AG04449 (cell line): Measurements from ENCODE around the gene TBC1D32.
"Not testable (repeated sequence)": the region's sequence is repeated elsewhere in the genome, so short reads cannot be mapped to it uniquely, and the experiment has no call there.

Experiments used
- CTCF ChIA-PET: fragments of 350-600 bp; formaldehyde crosslinking; extraction: SDS; loops from one replicate; lab custom pipeline; 2021; ENCODE audit warnings: antibody characterized with exemption; lab: Yijun Ruan, JAX
- POLR2A ChIA-PET: fragments of 400-600, 350-600 bp; formaldehyde crosslinking; extraction: SDS; loops from one replicate; lab custom pipeline; 2020; ENCODE audit warnings: antibody characterized with exemption, inconsistent platforms; lab: Yijun Ruan, JAX
- DNase-seq: peaks from one replicate; pipeline ENCODE4 v3.0.0-alpha.2; 2010; ENCODE audit warnings: low read depth, low spot score
- H3K4me3 ChIP-seq: 2 replicates; pipeline ENCODE4 v1.5.1; 2011; ENCODE audit warnings: low read depth, mild to moderate bottlenecking, control low read depth, low read length
- TF ChIP-seq, protein P1 (sequence below): IDR thresholded peaks from one replicate; pipeline ENCODE4 v1.5.1; 2011; ENCODE audit warnings: mild to moderate bottlenecking, moderate library complexity, low read length, control low read depth, inconsistent platforms; ENCODE audit not compliant: insufficient read depth; ENCODE audit errors: missing control alignments

TBC1D32 gene

DNA sequence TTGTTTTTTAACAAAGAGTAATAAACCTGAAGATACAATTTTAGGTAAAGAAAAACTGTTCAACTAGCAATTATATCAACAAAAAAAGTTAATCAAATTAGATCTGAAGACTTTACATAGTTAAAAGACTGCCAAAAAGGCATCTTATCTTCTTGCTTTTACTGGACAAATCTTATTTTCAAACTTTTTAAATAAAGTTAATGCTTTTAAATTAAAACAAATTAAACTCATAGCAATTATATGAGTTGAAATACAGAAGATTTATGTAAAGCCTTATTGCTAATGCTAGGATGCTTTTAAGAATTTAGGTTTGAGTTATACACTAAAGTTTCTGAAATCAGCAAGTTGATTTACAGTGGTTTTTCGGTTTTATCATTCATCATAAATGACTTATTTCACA lies 227.3 kb downstream of the TBC1D32 start:
- TF ChIP-seq, protein P1, sequence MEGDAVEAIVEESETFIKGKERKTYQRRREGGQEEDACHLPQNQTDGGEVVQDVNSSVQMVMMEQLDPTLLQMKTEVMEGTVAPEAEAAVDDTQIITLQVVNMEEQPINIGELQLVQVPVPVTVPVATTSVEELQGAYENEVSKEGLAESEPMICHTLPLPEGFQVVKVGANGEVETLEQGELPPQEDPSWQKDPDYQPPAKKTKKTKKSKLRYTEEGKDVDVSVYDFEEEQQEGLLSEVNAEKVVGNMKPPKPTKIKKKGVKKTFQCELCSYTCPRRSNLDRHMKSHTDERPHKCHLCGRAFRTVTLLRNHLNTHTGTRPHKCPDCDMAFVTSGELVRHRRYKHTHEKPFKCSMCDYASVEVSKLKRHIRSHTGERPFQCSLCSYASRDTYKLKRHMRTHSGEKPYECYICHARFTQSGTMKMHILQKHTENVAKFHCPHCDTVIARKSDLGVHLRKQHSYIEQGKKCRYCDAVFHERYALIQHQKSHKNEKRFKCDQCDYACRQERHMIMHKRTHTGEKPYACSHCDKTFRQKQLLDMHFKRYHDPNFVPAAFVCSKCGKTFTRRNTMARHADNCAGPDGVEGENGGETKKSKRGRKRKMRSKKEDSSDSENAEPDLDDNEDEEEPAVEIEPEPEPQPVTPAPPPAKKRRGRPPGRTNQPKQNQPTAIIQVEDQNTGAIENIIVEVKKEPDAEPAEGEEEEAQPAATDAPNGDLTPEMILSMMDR: no peak
- ChIA-PET CTCF (no interaction called here), POLR2A (no interaction called here)
- no peak overlapping the region for H3K4me3 ChIP-seq
- DNase-seq: no peak

DNA sequence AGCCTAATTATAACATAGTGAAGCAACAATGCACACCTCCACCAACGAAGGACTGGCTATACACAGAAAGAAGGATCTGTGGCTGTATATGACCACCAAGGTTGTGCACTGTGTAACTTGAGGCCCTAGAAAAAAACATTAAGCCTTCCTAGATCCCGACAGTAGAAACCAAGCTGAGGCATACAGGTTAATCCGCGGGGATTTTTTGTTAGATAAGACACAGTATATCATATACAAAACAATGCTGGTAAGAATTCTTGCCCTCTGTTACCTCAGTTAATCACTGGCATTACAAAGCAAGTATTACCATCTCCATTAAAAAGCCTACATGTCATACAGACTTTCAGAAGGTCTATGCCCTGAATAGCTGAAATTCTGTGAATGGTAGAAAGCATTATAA lies 228.8 kb downstream of the TBC1D32 start:
- DNase-seq: no peak
- H3K4me3 ChIP-seq: no peak overlapping the region
- ChIA-PET CTCF (no interaction called here), POLR2A (no interaction called here)
- TF ChIP-seq, protein P1: no peak

DNA sequence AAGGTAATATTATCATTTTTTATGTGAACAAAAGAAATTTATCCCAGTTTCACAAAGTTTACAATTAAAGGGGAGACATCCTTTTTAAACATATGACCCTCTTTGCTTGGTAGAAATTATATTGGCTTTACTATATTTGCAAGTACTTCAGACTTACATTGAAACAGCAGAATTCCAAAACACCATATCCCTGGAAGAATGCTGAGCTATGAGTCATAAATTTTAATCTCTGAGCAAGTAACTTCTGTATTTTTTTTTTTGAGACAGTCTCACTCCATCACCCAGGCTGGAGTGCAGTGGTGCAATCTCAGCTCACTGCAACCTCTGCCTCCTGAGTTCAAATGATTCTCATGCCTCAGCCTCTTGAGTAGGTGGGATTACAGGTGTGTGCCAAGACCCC lies 240.4 kb downstream of the TBC1D32 start:
- TF ChIP-seq, protein P1: no peak
- ChIA-PET CTCF (interaction anchor here (1.6 kb wide), 1 partner anchor 307 kb away, joined by 3 read pairs; no protein-coding TSS in a partner anchor), POLR2A (interaction anchor here (0.6 kb wide), 1 partner anchor 1965 kb away, joined by 3 read pairs; no protein-coding TSS in a partner anchor)
- DNase-seq: peak; percentile 34
- H3K4me3 ChIP-seq: no peak overlapping the region

DNA sequence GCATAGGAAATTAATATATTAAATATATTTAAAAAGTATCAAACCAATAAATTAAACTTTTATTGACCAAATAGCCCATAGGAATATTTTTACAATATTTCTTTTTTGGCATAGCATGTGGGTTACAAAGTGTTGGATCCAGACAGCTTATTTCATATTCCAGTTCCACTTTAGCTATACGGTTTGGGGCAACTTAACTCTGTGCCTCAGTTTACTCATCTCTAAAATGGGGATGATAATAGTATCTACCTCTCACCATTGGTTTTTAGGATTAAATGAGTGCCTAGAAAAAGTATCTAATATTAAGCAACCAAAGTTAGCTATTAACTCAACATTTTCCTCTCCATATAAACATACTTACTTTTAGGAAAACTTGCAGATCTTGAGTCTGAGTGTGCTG lies 243.8 kb downstream of the TBC1D32 start:
- no peak overlapping the region for H3K4me3 ChIP-seq
- no peak for DNase-seq
- TF ChIP-seq, protein P1: no peak
- POLR2A ChIA-PET: no interaction called here
- CTCF ChIA-PET: no interaction called here

DNA sequence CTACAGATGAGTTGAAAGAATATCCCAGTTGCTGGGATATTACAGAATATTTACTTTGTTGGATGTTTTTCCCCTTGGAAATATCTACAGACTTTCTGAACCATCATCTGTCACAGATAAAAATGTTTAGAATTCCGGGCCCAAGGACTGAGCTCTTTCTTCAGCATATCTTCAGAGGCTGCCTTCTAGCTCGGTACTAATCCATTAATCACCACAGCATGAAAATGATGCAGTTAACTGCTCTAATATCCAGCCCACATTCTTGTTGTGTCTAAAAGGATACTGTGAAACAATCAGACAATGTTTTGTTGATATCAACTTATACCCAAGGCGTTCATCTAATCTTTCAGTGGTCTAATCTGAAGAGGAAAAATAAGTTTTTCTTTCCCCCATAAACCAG lies 247.4 kb downstream of the TBC1D32 start:
- ChIA-PET POLR2A (no interaction called here), CTCF (interaction anchor here (1.5 kb wide), 1 partner anchor 32 kb away, joined by 4 read pairs; no protein-coding TSS in a partner anchor)
- TF ChIP-seq, protein P1: no peak
- H3K4me3 ChIP-seq: no peak overlapping the region
- no peak for DNase-seq

DNA sequence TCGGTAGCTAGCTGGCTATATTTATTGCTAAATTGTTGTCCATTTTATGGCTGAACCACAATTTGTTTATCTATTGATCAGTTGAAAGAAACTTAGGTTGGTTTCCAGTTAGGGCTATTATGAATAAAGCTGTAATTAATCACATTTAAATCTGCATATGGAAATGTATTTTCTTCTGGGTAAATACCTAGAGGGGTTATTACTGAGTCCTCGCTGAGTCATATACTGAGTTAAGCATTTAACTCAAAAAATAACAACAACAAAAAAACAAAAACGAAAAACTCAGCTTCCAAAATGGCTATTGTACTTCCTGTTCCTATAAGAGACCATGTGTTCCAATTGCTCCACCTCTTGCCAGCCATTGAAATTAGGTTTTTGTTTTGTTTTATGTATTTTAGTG lies 258.2 kb downstream of the TBC1D32 start:
- ChIA-PET POLR2A (no interaction called here), CTCF (interaction anchor here (2.3 kb wide), 1 partner anchor 21 kb away, joined by 6 read pairs; no protein-coding TSS in a partner anchor)
- TF ChIP-seq, protein P1: no peak
- no peak overlapping the region for H3K4me3 ChIP-seq
- no peak for DNase-seq

DNA sequence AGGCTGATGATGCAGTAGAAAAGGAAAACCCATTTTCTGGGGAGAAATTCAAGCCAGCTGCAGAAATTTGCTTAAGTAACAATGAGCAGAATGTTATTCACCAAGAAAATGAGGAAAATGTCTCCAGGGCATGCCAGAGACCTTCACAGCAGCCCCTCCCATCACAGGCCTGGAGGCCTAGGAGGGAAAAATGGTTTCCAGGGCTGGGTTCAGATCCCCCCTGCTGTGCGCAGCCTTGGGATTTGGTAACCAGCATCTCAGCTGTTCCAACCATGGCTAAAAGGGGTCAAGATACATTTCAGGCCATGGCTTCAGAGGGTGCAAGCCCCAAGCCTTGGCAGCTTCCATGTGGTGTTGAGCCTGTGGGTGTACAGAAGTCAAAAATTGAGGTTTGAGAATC lies 265.5 kb downstream of the TBC1D32 start:
- POLR2A ChIA-PET, CTCF ChIA-PET: not testable (repeated sequence)

More for the DNA sequence above, 265.5 kb downstream of the TBC1D32 start:
- H3K4me3 ChIP-seq, DNase-seq: not testable (repeated sequence)
